Naive thymus-derived CD4-positive, alpha-beta T cell (primary cell): ENCODE measurements around the gene SLIT1. TPM values are rescaled to one million over a fixed set of nuclear protein-coding genes. Genes with fewer than 3 reads are reported as not detected.

ENCODE experiments used
- ATAC-seq: fragments of 150-1000 bp; cut with Tn5 transposase; 2 replicates; pipeline ENCODE4 v1.10.0; 2021; ENCODE audit warnings: mild to moderate bottlenecking, moderate library complexity
- CTCF ChIA-PET: fragments of 350-600 bp; sonication (Branson Sonifier 250); formaldehyde crosslinking; loops from one replicate; lab custom pipeline; 2021; ENCODE audit warnings: antibody characterized with exemption; lab: Charles Lee
- POLR2A ChIA-PET: fragments of 350-600 bp; sonication (Branson Sonifier 250); formaldehyde crosslinking; loops from one replicate; lab custom pipeline; 2021; ENCODE audit warnings: antibody characterized with exemption, inconsistent platforms; lab: Charles Lee
- DNase-seq, 9 donors: peaks; one replicate each; pipeline versions ENCODE4 v3.0.0 to v3.0.0-alpha.2; 2020 to 2022; ENCODE audit warnings: mixed read lengths in 1 of 9
- H3K27ac ChIP-seq: one replicate; pipeline ENCODE4 v1.7.0; 2013; ENCODE audit warnings: mild to moderate bottlenecking, low read depth, low read length, moderate library complexity
- H3K27me3 ChIP-seq, 2 donors: one replicate each; pipeline ENCODE4 v1.7.0; 2013; ENCODE audit warnings: low read length in 2 of 2, mild to moderate bottlenecking in 2 of 2, moderate library complexity in 2 of 2; ENCODE audit not compliant: control insufficient read depth in 2 of 2, insufficient read depth in 2 of 2
- H3K36me3 ChIP-seq, 3 experiments: 1 replicate in 2 of 3; 2 replicates in 1 of 3; pipeline ENCODE4 v1.7.0; 2013; ENCODE audit warnings: low read length in 3 of 3, mild to moderate bottlenecking in 3 of 3, moderate library complexity in 1 of 3; ENCODE audit not compliant: insufficient read depth in 3 of 3, control insufficient read depth in 2 of 3
- H3K4me1 ChIP-seq, 2 donors: one replicate each; pipeline ENCODE4 v1.7.0; 2013; ENCODE audit warnings: low read length in 2 of 2, mild to moderate bottlenecking in 2 of 2, moderate library complexity in 1 of 2; ENCODE audit not compliant: control insufficient read depth in 2 of 2, insufficient read depth in 2 of 2
- H3K4me3 ChIP-seq: 2 replicates; pipeline ENCODE4 v1.7.0; 2013; ENCODE audit warnings: mild to moderate bottlenecking, low read length
- H3K9me3 ChIP-seq, 3 experiments: 1 replicate in 2 of 3; 2 replicates in 1 of 3; pipeline ENCODE4 v1.7.0; 2013; ENCODE audit warnings: low read length in 3 of 3; ENCODE audit not compliant: control insufficient read depth in 2 of 3
- H3K27ac Mint-ChIP-seq, 9 donors: one replicate each; pipeline ENCODE4 v1.8.0; 2020 to 2022; ENCODE audit warnings: mixed read lengths in 9 of 9, mild to moderate bottlenecking in 8 of 9, moderate library complexity in 5 of 9, inconsistent platforms in 2 of 9
- H3K27me3 Mint-ChIP-seq, 5 donors: one replicate each; pipeline ENCODE4 v1.8.0; 2021 to 2022; ENCODE audit warnings: mixed read lengths in 5 of 5, mild to moderate bottlenecking in 1 of 5
- H3K36me3 Mint-ChIP-seq, 5 donors: one replicate each; pipeline ENCODE4 v1.8.0; 2020 to 2022; ENCODE audit warnings: mixed read lengths in 5 of 5, mild to moderate bottlenecking in 3 of 5, inconsistent platforms in 1 of 5
- H3K4me1 Mint-ChIP-seq, 7 donors: one replicate each; pipeline ENCODE4 v1.8.0; 2020 to 2022; ENCODE audit warnings: mixed read lengths in 7 of 7, mild to moderate bottlenecking in 3 of 7, inconsistent platforms in 1 of 7
- H3K4me3 Mint-ChIP-seq, 10 donors: one replicate each; pipeline ENCODE4 v1.8.0; 2020 to 2022; ENCODE audit warnings: mild to moderate bottlenecking in 10 of 10, mixed read lengths in 10 of 10, moderate library complexity in 6 of 10, inconsistent platforms in 2 of 10
- H3K9me3 Mint-ChIP-seq, 11 donors: one replicate each; pipeline ENCODE4 v1.8.0; 2020 to 2022; ENCODE audit warnings: mixed read lengths in 11 of 11, mild to moderate bottlenecking in 4 of 11, inconsistent platforms in 1 of 11, moderate library complexity in 1 of 11
- intact Hi-C, 2 donors: fragments of 100-400 bp; cut with micrococcal nuclease; formaldehyde crosslinking; loops; one replicate each; pipeline ENCODE4 v1.15.1; 2023
- polyA plus RNA-seq, 2 donors: library from polyadenylated mRNA; unstranded; fragments of 300-500 nt; fragmentation: Illumina TruSeq; gene quantifications; one replicate each; pipeline ENCODE4 v1.2.3, GENCODE V29; 2021
- total RNA-seq, 6 experiments: library from RNA in 5 of 6; stranded (reverse) in 5 of 6; gene quantifications; 1 replicate in 5 of 6; 2 replicates in 1 of 6; pipeline ENCODE4 v1.2.3 and lab custom pipeline; 2021 to 2026

SLIT1 gene
- total and polyA plus RNA-seq, 7 experiments from 2014 or later, result 0.19 to 0.88 (median 0.44) TPM; not detected in 2

GRCh38 chr10:97159646-97160305, 26.0 kb downstream of the SLIT1 start:
- H3K4me1 ChIP-seq, result no peaks in the 10 kb centered on the region
- Mint-ChIP-seq H3K27me3 (no peaks in the 10 kb centered on the region), H3K27ac (no peak overlapping the region), H3K36me3 (no peaks in the 10 kb centered on the region), H3K4me3 (no peak overlapping the region), H3K9me3 (no peaks in the 10 kb centered on the region), H3K4me1 (no peaks in the 10 kb centered on the region)
- no peaks in the 10 kb centered on the region for H3K27me3 ChIP-seq
- H3K36me3 ChIP-seq, result no peaks in the 10 kb centered on the region
- no peak overlapping the region for H3K27ac ChIP-seq
- DNase-seq, result no peak
- intact Hi-C loops, result no loop called here
- ChIA-PET POLR2A (no interaction called here), CTCF (no interaction called here)
- no peaks in the 10 kb centered on the region for H3K9me3 ChIP-seq
- no peak overlapping the region for H3K4me3 ChIP-seq
- no peak for ATAC-seq

- H3K27ac ChIP-seq, result no peak overlapping the region
- H3K27me3 ChIP-seq, result no peaks in the 10 kb centered on the region
Observed at GRCh38 chr10:97157578-97158095, 28.1 kb downstream of the SLIT1 start.

GRCh38 chr10:97154781-97155180, 31.0 kb downstream of the SLIT1 start:
- ChIA-PET CTCF (no interaction called here), POLR2A (no interaction called here)
- no peaks in the 10 kb centered on the region for H3K36me3 Mint-ChIP-seq
- ATAC-seq, result peak; percentile 31
- no peaks in the 10 kb centered on the region for H3K4me1 ChIP-seq
- H3K27me3 ChIP-seq, result no peaks in the 10 kb centered on the region
- H3K27me3 Mint-ChIP-seq, result no peaks in the 10 kb centered on the region
- no peaks in the 10 kb centered on the region for H3K9me3 Mint-ChIP-seq
- no peak overlapping the region for H3K4me3 ChIP-seq
- no peak overlapping the region for H3K4me3 Mint-ChIP-seq
- intact Hi-C loops, result no loop called here
- no peaks in the 10 kb centered on the region for H3K9me3 ChIP-seq
- H3K27ac ChIP-seq, result no peak overlapping the region
- no peaks in the 10 kb centered on the region for H3K4me1 Mint-ChIP-seq
- H3K36me3 ChIP-seq, result no peaks in the 10 kb centered on the region
- DNase-seq, result no peak
- no peak overlapping the region for H3K27ac Mint-ChIP-seq

More at GRCh38 chr10:97157578-97158095, 28.1 kb downstream of the SLIT1 start:
- no peak for ATAC-seq
- no peak overlapping the region for H3K27ac Mint-ChIP-seq
- H3K27me3 Mint-ChIP-seq, result no peaks in the 10 kb centered on the region
- Histone ChIP-seq H3K4me1 (no peaks in the 10 kb centered on the region), H3K4me3 (no peak overlapping the region), H3K9me3 (no peaks in the 10 kb centered on the region), H3K36me3 (no peaks in the 10 kb centered on the region)
- intact Hi-C loops, result no loop called here
- no peaks in the 10 kb centered on the region for H3K36me3 Mint-ChIP-seq
- ChIA-PET POLR2A (no interaction called here), CTCF (interaction anchor here (1.3 kb wide), 1 partner anchor 10 kb away, joined by 4 read pairs; no protein-coding TSS in a partner anchor)
- H3K4me1 Mint-ChIP-seq, result no peaks in the 10 kb centered on the region
- H3K4me3 Mint-ChIP-seq, result no peak overlapping the region
- no peak for DNase-seq
- H3K9me3 Mint-ChIP-seq, result no peaks in the 10 kb centered on the region

GRCh38 chr10:97154162-97154561, 31.6 kb downstream of the SLIT1 start:
- H3K4me1 ChIP-seq, result no peaks in the 10 kb centered on the region
- no peak overlapping the region for H3K4me3 Mint-ChIP-seq
- no peak overlapping the region for H3K27ac ChIP-seq
- H3K9me3 ChIP-seq, result no peaks in the 10 kb centered on the region
- intact Hi-C loops, result no loop called here
- no peak for DNase-seq
- no peak overlapping the region for H3K27ac Mint-ChIP-seq
- ChIA-PET CTCF (no interaction called here), POLR2A (no interaction called here)
- H3K4me1 Mint-ChIP-seq, result no peaks in the 10 kb centered on the region
- no peaks in the 10 kb centered on the region for H3K27me3 Mint-ChIP-seq
- H3K27me3 ChIP-seq, result no peaks in the 10 kb centered on the region
- H3K9me3 Mint-ChIP-seq, result no peaks in the 10 kb centered on the region
- no peaks in the 10 kb centered on the region for H3K36me3 ChIP-seq
- no peaks in the 10 kb centered on the region for H3K36me3 Mint-ChIP-seq
- H3K4me3 ChIP-seq, result no peak overlapping the region
- no peak for ATAC-seq

GRCh38 chr10:97153270-97153850, 32.4 kb downstream of the SLIT1 start:
- H3K27ac Mint-ChIP-seq, result no peak overlapping the region
- ATAC-seq (no peak), DNase-seq (no peak)
- no peaks in the 10 kb centered on the region for H3K27me3 ChIP-seq
- intact Hi-C loops, result no loop called here
- no peaks in the 10 kb centered on the region for H3K36me3 ChIP-seq
- no peak overlapping the region for H3K27ac ChIP-seq
- no peak overlapping the region for H3K4me3 ChIP-seq
- POLR2A ChIA-PET, result no interaction called here
- no peaks in the 10 kb centered on the region for H3K4me1 Mint-ChIP-seq
- CTCF ChIA-PET, result no interaction called here
- H3K4me1 ChIP-seq, result no peaks in the 10 kb centered on the region
- H3K27me3 Mint-ChIP-seq, result no peaks in the 10 kb centered on the region
- no peaks in the 10 kb centered on the region for H3K9me3 ChIP-seq
- H3K9me3 Mint-ChIP-seq, result no peaks in the 10 kb centered on the region
- no peaks in the 10 kb centered on the region for H3K36me3 Mint-ChIP-seq
- H3K4me3 Mint-ChIP-seq, result no peak overlapping the region

GRCh38 chr10:97151307-97151914, 34.3 kb downstream of the SLIT1 start:
- H3K4me3 ChIP-seq, result no peak overlapping the region
- Mint-ChIP-seq H3K4me3 (no peak overlapping the region), H3K9me3 (no peaks in the 10 kb centered on the region), H3K27me3 (no peaks in the 10 kb centered on the region), H3K27ac (no peak overlapping the region), H3K4me1 (no peaks in the 10 kb centered on the region), H3K36me3 (no peaks in the 10 kb centered on the region)
- H3K9me3 ChIP-seq, result no peaks in the 10 kb centered on the region
- H3K4me1 ChIP-seq, result no peaks in the 10 kb centered on the region
- DNase-seq, result no peak
- ChIA-PET POLR2A (no interaction called here), CTCF (no interaction called here)
- ATAC-seq, result no peak
- intact Hi-C loops, result no loop called here
- H3K36me3 ChIP-seq, result no peaks in the 10 kb centered on the region
- no peaks in the 10 kb centered on the region for H3K27me3 ChIP-seq
- H3K27ac ChIP-seq, result no peak overlapping the region
